Measurements from ENCODE around the gene P2RY12. TPM values are rescaled to one million over a fixed set of nuclear protein-coding genes. Genes with fewer than 3 reads are reported as not detected.

The P2RY12 gene
- total RNA-seq, 1 experiment from 2014 or later: 0.10 TPM

- no peaks in the 10 kb centered on the region for H3K27me3 ChIP-seq (ENCODE audit: control insufficient read depth, insufficient read depth, low read length)
- no peak overlapping the region for H3K4me3 ChIP-seq (ENCODE audit: insufficient read depth, low read depth, low read length)
- DNase-seq: no peak
- H3K36me3 ChIP-seq (replicated peaks; ENCODE audit: control insufficient read depth, insufficient read depth, low read length): no peaks in the 10 kb centered on the region
Measured at GRCh38 chr3:151297429-151297828, 87.1 kb downstream of the P2RY12 start.

GRCh38 chr3:151296226-151296625 lies 88.3 kb downstream of the P2RY12 start:
- DNase-seq: no peak
- no peaks in the 10 kb centered on the region for H3K36me3 ChIP-seq (replicated peaks; ENCODE audit: control insufficient read depth, insufficient read depth, low read length)
- no peaks in the 10 kb centered on the region for H3K27me3 ChIP-seq (ENCODE audit: control insufficient read depth, insufficient read depth, low read length)
- H3K4me3 ChIP-seq (ENCODE audit: insufficient read depth, low read depth, low read length): no peak overlapping the region

GRCh38 chr3:151293127-151293526 lies 91.4 kb downstream of the P2RY12 start:
- Histone ChIP-seq H3K27me3 (ENCODE audit: control insufficient read depth, insufficient read depth, low read length) (no peaks in the 10 kb centered on the region), H3K36me3 (replicated peaks; ENCODE audit: control insufficient read depth, insufficient read depth, low read length) (no peaks in the 10 kb centered on the region), H3K4me3 (ENCODE audit: insufficient read depth, low read depth, low read length) (no peak overlapping the region)
- DNase-seq: no peak

GRCh38 chr3:151290673-151291072 lies 93.9 kb downstream of the P2RY12 start:
- H3K36me3 ChIP-seq (replicated peaks; ENCODE audit: control insufficient read depth, insufficient read depth, low read length): no peaks in the 10 kb centered on the region
- peak; percentile 4 for DNase-seq
- H3K4me3 ChIP-seq (ENCODE audit: insufficient read depth, low read depth, low read length): no peak overlapping the region
- no peaks in the 10 kb centered on the region for H3K27me3 ChIP-seq (ENCODE audit: control insufficient read depth, insufficient read depth, low read length)

- H3K27me3 ChIP-seq (ENCODE audit: control insufficient read depth, insufficient read depth, low read length): no peaks in the 10 kb centered on the region
Measured at GRCh38 chr3:151289445-151289844, 95.1 kb downstream of the P2RY12 start.

More at GRCh38 chr3:151289445-151289844, 95.1 kb downstream of the P2RY12 start:
- no peak for DNase-seq
- no peak overlapping the region for H3K4me3 ChIP-seq (ENCODE audit: insufficient read depth, low read depth, low read length)
- H3K36me3 ChIP-seq (replicated peaks; ENCODE audit: control insufficient read depth, insufficient read depth, low read length): no peaks in the 10 kb centered on the region

Other genes starting within 250 kb of the P2RY12 start
- gene GPR171, start 181.5 kb downstream of the P2RY12 start, total RNA-seq (2014; rRNA removed; shearing (Covaris generic)): not detected in 2 replicates
- gene P2RY14, start 106.2 kb downstream of the P2RY12 start, total RNA-seq (2014; rRNA removed; shearing (Covaris generic)): not detected in 2 replicates
- 0.21 TPM in 1 of 2 replicates, not detected in the other for gene GPR87, start 67.9 kb downstream of the P2RY12 start, total RNA-seq (2014; rRNA removed; shearing (Covaris generic))
- not detected in 2 replicates for gene P2RY13, start 55.2 kb downstream of the P2RY12 start, total RNA-seq (2014; rRNA removed; shearing (Covaris generic))
- 0.04 and 0.21 TPM in 2 replicates for gene IGSF10, start 76.3 kb upstream of the P2RY12 start, total RNA-seq (2014; rRNA removed; shearing (Covaris generic))

Measured in H7 (cell line).